HEK293T (cell line): ENCODE data around the gene FAM20C.

Experiments
- ELF4 ChIP-seq: fragments of 450-650 bp; IDR thresholded peaks from 2 replicates; pipeline ENCODE4 v1.6.1; 2017; ENCODE audit warnings: antibody characterized with exemption
- TARDBP ChIP-seq: fragments of 450-650 bp; IDR thresholded peaks from 2 replicates; pipeline ENCODE4 v1.6.1; 2016

DNA sequence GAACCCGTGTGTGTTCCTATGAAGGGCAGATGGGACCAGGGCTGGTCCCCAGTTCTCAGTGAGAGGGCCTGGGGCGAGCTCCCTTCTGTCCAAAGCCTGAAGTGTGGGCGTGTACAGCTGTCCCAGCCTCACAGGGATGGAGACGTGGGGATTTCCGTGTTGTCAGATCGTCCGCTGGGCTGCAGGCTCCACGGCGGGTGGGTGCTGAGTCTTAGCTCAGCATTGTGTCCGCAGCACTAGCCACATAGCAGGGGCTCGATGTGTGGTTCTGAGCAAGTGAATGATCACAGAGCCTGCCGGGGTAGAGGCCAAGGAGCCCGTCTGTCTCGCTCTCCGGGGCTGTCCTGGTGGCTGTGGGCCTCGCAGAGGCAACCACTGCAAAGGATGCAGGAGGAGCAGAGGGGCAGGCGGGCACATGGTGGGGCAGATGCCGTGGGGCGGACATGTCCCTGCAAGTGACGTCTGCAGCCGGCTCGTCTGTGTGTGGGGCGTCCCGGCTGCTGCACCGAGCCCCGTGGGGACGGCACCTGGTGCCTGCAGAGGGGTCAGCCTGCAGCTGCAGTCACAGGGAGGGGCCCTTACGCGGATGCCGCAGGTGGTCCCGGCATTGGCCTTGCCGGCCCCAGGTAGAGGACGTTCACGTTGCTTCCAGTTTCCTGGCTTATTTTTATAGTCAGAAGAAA, 30.9 kb downstream of the FAM20C start:
- TF ChIP-seq ELF4 (no peak), TARDBP (no peak)
